Neural progenitor cell (in vitro differentiated cells): ENCODE results near the gene GMDS. TPM values are rescaled to one million over a fixed set of nuclear protein-coding genes. Genes with fewer than 3 reads are reported as not detected.

Experiments used
- DNase-seq: peaks from one replicate; pipeline ENCODE4 v3.0.0-alpha.2; 2016; ENCODE audit warnings: low spot score
- H2AFZ ChIP-seq: fragments of 200-600 bp; sonication (generic); replicated peaks from 2 replicates; pipeline ENCODE4 v1.6.1; 2016; ENCODE audit warnings: antibody characterized with exemption
- H3F3A ChIP-seq: fragments of 200-600 bp; sonication (generic); 2 replicates; pipeline ENCODE4 v1.6.1; 2016; ENCODE audit warnings: antibody characterized with exemption, low read depth
- H3K27ac ChIP-seq: fragments of 200-600 bp; sonication (generic); 2 replicates; pipeline ENCODE4 v1.5.1; 2016; ENCODE audit warnings: mild to moderate bottlenecking
- H3K27me3 ChIP-seq: fragments of 200-600 bp; sonication (generic); 2 replicates; pipeline ENCODE4 v1.6.1; 2016; ENCODE audit warnings: mild to moderate bottlenecking, moderate library complexity
- H3K36me3 ChIP-seq: fragments of 200-600 bp; sonication (generic); 2 replicates; pipeline ENCODE4 v1.5.1; 2016
- H3K4me1 ChIP-seq: fragments of 200-600 bp; sonication (generic); 2 replicates; pipeline ENCODE4 v1.6.1; 2016; ENCODE audit warnings: mixed run types
- H3K4me2 ChIP-seq: fragments of 200-600 bp; sonication (generic); 2 replicates; pipeline ENCODE4 v1.6.1; 2016
- H3K4me3 ChIP-seq: fragments of 200-600 bp; sonication (generic); 2 replicates; pipeline ENCODE4 v1.5.1; 2016
- H3K79me2 ChIP-seq: fragments of 200-600 bp; sonication (generic); 2 replicates; pipeline ENCODE4 v1.6.1; 2016; ENCODE audit warnings: low read depth
- H3K9ac ChIP-seq: fragments of 200-600 bp; sonication (generic); 2 replicates; pipeline ENCODE4 v1.6.1; 2016
- H3K9me3 ChIP-seq: fragments of 200-600 bp; sonication (generic); 2 replicates; pipeline ENCODE4 v1.5.1; 2016; ENCODE audit warnings: low read depth
- H4K20me1 ChIP-seq: fragments of 200-600 bp; sonication (generic); 2 replicates; pipeline ENCODE4 v1.6.1; 2016; ENCODE audit warnings: low read depth
- H3K27ac Mint-ChIP-seq: 3 replicates; pipeline ENCODE4 v1.8.0; 2021; ENCODE audit warnings: mixed read lengths
- H3K27me3 Mint-ChIP-seq: 2 replicates; pipeline ENCODE4 v1.8.0; 2022; ENCODE audit warnings: low read depth, mild to moderate bottlenecking, inconsistent platforms, moderate library complexity, mixed read lengths; ENCODE audit not compliant: insufficient read depth
- H3K36me3 Mint-ChIP-seq: 3 replicates; pipeline ENCODE4 v1.8.0; 2021; ENCODE audit warnings: mixed read lengths
- H3K4me1 Mint-ChIP-seq: 3 replicates; pipeline ENCODE4 v1.8.0; 2021; ENCODE audit warnings: mixed read lengths
- H3K4me3 Mint-ChIP-seq: 3 replicates; pipeline ENCODE4 v1.8.0; 2021; ENCODE audit warnings: mild to moderate bottlenecking, moderate library complexity, mixed read lengths
- H3K9me3 Mint-ChIP-seq: 3 replicates; pipeline ENCODE4 v1.8.0; 2020; ENCODE audit warnings: mixed read lengths
- CTCF ChIP-seq: fragments of 200-600 bp; sonication (generic); IDR thresholded peaks from 2 replicates; pipeline ENCODE4 v1.5.1; 2017; ENCODE audit warnings: antibody characterized with exemption, mild to moderate bottlenecking
- EZH2 ChIP-seq: fragments of 200-600 bp; sonication (generic); IDR thresholded peaks from 2 replicates; pipeline ENCODE4 v1.6.1; 2017; ENCODE audit warnings: antibody characterized with exemption, mild to moderate bottlenecking, moderate library complexity
- EZH2phosphoT487 ChIP-seq: fragments of 200-600 bp; sonication (generic); IDR thresholded peaks from 2 replicates; pipeline ENCODE4 v1.6.1; 2017; ENCODE audit warnings: antibody characterized with exemption
- total RNA-seq: library from RNA; depleted of rRNA; stranded (reverse); fragments of >200 nt; gene quantifications from 2 replicates; pipeline ENCODE4 v1.2.3, GENCODE V29; 2015; ENCODE audit warnings: low replicate concordance

The GMDS gene
- total RNA-seq, 1 donor from 2014 or later: 22.6 TPM

GRCh38 chr6:1759870-1760269, 485.5 kb downstream of the GMDS start:
- no peaks in the 10 kb centered on the region for H3K36me3 Mint-ChIP-seq
- peaks cover 6% of the 10 kb centered on the region for H3K4me1 ChIP-seq
- no peaks in the 10 kb centered on the region for H3K79me2 ChIP-seq
- no peak overlapping the region for H3K4me3 Mint-ChIP-seq
- no peaks in the 10 kb centered on the region for H3K27me3 ChIP-seq
- H3K9me3 ChIP-seq: no peaks in the 10 kb centered on the region
- no peak overlapping the region for H2AFZ ChIP-seq
- no peak for DNase-seq
- TF ChIP-seq EZH2phosphoT487: no peak
- no peak for TF ChIP-seq CTCF
- TF ChIP-seq EZH2: no peak
- H3F3A ChIP-seq: no peaks in the 10 kb centered on the region
- H3K4me1 Mint-ChIP-seq: peaks cover 17% of the 10 kb centered on the region
- H4K20me1 ChIP-seq: no peaks in the 10 kb centered on the region
- peaks cover 2% of the 10 kb centered on the region for H3K27me3 Mint-ChIP-seq
- no peak overlapping the region for H3K27ac ChIP-seq
- no peak overlapping the region for H3K4me2 ChIP-seq
- H3K27ac Mint-ChIP-seq: no peak overlapping the region
- no peaks in the 10 kb centered on the region for H3K36me3 ChIP-seq
- H3K9ac ChIP-seq: no peak overlapping the region
- H3K4me3 ChIP-seq: no peak overlapping the region
- no peaks in the 10 kb centered on the region for H3K9me3 Mint-ChIP-seq

GRCh38 chr6:1758076-1758679, 487.2 kb downstream of the GMDS start:
- no peak for DNase-seq
- no peak for TF ChIP-seq EZH2phosphoT487
- no peak for TF ChIP-seq EZH2
- no peak for TF ChIP-seq CTCF
- no peaks in the 10 kb centered on the region for H3K79me2 ChIP-seq

DNA sequence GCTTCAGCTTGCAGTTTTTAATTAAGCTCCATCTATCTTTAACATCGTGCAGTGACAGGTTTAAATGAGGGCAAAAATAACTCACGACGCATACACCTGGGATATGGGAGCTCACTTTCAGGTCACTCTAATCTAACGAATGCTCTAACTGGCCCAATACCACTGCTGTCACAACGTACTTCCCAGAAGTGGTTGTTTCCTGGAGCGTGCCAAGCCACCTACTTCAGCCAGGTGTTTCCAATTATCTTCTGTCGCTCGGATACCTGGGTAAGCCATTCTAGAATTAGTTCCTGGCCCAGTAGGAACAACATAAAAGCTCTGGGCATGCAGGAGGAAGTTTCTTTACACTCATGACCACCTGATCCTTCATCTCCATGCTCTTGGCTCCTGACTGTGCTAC, 488.3 kb downstream of the GMDS start:
- Histone ChIP-seq H3K9ac (no peak overlapping the region), H3K9me3 (no peaks in the 10 kb centered on the region), H4K20me1 (no peaks in the 10 kb centered on the region), H3K36me3 (no peaks in the 10 kb centered on the region), H3K79me2 (no peaks in the 10 kb centered on the region), H2AFZ (no peak overlapping the region), H3K27me3 (no peaks in the 10 kb centered on the region), H3K4me2 (no peak overlapping the region), H3K27ac (no peak overlapping the region), H3F3A (no peaks in the 10 kb centered on the region), H3K4me3 (no peak overlapping the region), H3K4me1 (peaks cover 6% of the 10 kb centered on the region)
- Mint-ChIP-seq H3K9me3 (peaks cover 13% of the 10 kb centered on the region), H3K27ac (peak overlapping the region; percentile 26), H3K27me3 (peaks cover 2% of the 10 kb centered on the region), H3K4me1 (peaks cover 17% of the 10 kb centered on the region), H3K4me3 (no peak overlapping the region), H3K36me3 (no peaks in the 10 kb centered on the region)
- DNase-seq: no peak
- TF ChIP-seq CTCF: no peak
- no peak for TF ChIP-seq EZH2phosphoT487
- TF ChIP-seq EZH2: no peak

More at GRCh38 chr6:1758076-1758679, 487.2 kb downstream of the GMDS start:
- no peaks in the 10 kb centered on the region for H4K20me1 ChIP-seq
- H3K27ac ChIP-seq: no peak overlapping the region
- H3K9me3 ChIP-seq: no peaks in the 10 kb centered on the region
- Mint-ChIP-seq H3K4me1 (peaks cover 17% of the 10 kb centered on the region), H3K27me3 (peaks cover 2% of the 10 kb centered on the region), H3K36me3 (no peaks in the 10 kb centered on the region), H3K4me3 (no peak overlapping the region), H3K27ac (no peak overlapping the region), H3K9me3 (peaks cover 9% of the 10 kb centered on the region)
- H3K4me2 ChIP-seq: no peak overlapping the region
- no peaks in the 10 kb centered on the region for H3F3A ChIP-seq
- H3K9ac ChIP-seq: no peak overlapping the region
- no peaks in the 10 kb centered on the region for H3K27me3 ChIP-seq
- no peaks in the 10 kb centered on the region for H3K36me3 ChIP-seq
- H3K4me1 ChIP-seq: peaks cover 6% of the 10 kb centered on the region
- H2AFZ ChIP-seq: no peak overlapping the region
- H3K4me3 ChIP-seq: no peak overlapping the region
